Osteoblast (primary cell): ENCODE results near the gene ZNF101. TPM values are rescaled to one million over a fixed set of nuclear protein-coding genes. Genes with fewer than 3 reads are reported as not detected.
A peak's percentile ranks its signal among the peaks of the same experiment; 100 is the strongest.

Source experiments
- DNase-seq: peaks from one replicate; pipeline ENCODE4 v3.0.0; 2011; ENCODE audit warnings: low spot score, mixed read lengths; ENCODE audit not compliant: insufficient read length; ENCODE audit errors: missing footprints
- H2AFZ ChIP-seq: 2 replicates; pipeline ENCODE4 v1.6.0; 2011; ENCODE audit warnings: mild to moderate bottlenecking, low read length
- H3K27ac ChIP-seq: 2 replicates; pipeline ENCODE4 v1.5.1; 2011; ENCODE audit warnings: mild to moderate bottlenecking, low read depth, low read length, moderate library complexity
- H3K27me3 ChIP-seq: 2 replicates; pipeline ENCODE4 v1.6.0; 2012; ENCODE audit warnings: mild to moderate bottlenecking, control low read depth, inconsistent platforms, low read length, moderate library complexity; ENCODE audit not compliant: insufficient read depth
- H3K36me3 ChIP-seq: 2 replicates; pipeline ENCODE4 v1.5.1; 2011; ENCODE audit warnings: mild to moderate bottlenecking, low read length, control low read depth, moderate library complexity; ENCODE audit not compliant: insufficient read depth
- H3K4me1 ChIP-seq: 2 replicates; pipeline ENCODE4 v1.5.1; 2011; ENCODE audit warnings: mild to moderate bottlenecking, low read length, control low read depth, moderate library complexity; ENCODE audit not compliant: insufficient read depth
- H3K4me2 ChIP-seq: 2 replicates; pipeline ENCODE4 v1.6.0; 2011; ENCODE audit warnings: mild to moderate bottlenecking, low read length; ENCODE audit not compliant: insufficient read depth
- H3K4me3 ChIP-seq: fragments of 200-600 bp; sonication (generic); 3 replicates; pipeline ENCODE4 v1.5.1; 2012; ENCODE audit warnings: mild to moderate bottlenecking, low read length, inconsistent platforms; ENCODE audit not compliant: insufficient read depth
- H3K79me2 ChIP-seq: 2 replicates; pipeline ENCODE4 v1.6.0; 2012; ENCODE audit warnings: mild to moderate bottlenecking, low read length, control low read depth, inconsistent platforms; ENCODE audit not compliant: insufficient read depth
- H3K9me3 ChIP-seq: 2 replicates; pipeline ENCODE4 v1.5.1; 2011; ENCODE audit warnings: low read depth, low read length, control low read depth
- H4K20me1 ChIP-seq: 2 replicates; pipeline ENCODE4 v1.6.0; 2012; ENCODE audit warnings: mild to moderate bottlenecking, low read length, control low read depth; ENCODE audit not compliant: insufficient read depth
- CTCF ChIP-seq: IDR thresholded peaks from 2 replicates; pipeline ENCODE4 v1.5.1; 2011; ENCODE audit warnings: mild to moderate bottlenecking, low read depth, low read length, moderate library complexity; ENCODE audit errors: extremely low read depth
- total RNA-seq: library from RNA; depleted of rRNA; stranded (reverse); fragments of >200 nt; gene quantifications from 2 replicates; pipeline ENCODE4 v1.2.3, GENCODE V29; 2012

The ZNF101 gene
- total RNA-seq, 1 donor, result 7.2 TPM

GRCh38 chr19:19643158-19644053, 25.2 kb upstream of the ZNF101 start, which contains the start of gene GMIP:
Gene GMIP, minus strand, starts transcription at chr19:19643657. Its CDS starts 128 bp downstream, at chr19:19643529.
- Histone ChIP-seq H3K4me2 (peak within 1 kb of the TSS; percentile 86), H3K4me1 (peaks cover 8% of the 10 kb centered on the region), H4K20me1 (no peaks in the 10 kb centered on the region), H3K9me3 (no peaks in the 10 kb centered on the region), H3K27ac (peak within 1 kb of the TSS; percentile 45), H3K36me3 (peaks cover 34% of the 10 kb centered on the region), H3K79me2 (peaks cover 8% of the 10 kb centered on the region), H3K27me3 (no peaks in the 10 kb centered on the region), H3K4me3 (peak within 1 kb of the TSS; percentile 97), H2AFZ (peak within 1 kb of the TSS; percentile 89)
- TF ChIP-seq CTCF, result peak; percentile 86
- DNase-seq, result peak; percentile 99

- H3K4me2 ChIP-seq, result peak overlapping the region; percentile 86
- peak overlapping the region; percentile 97 for H3K4me3 ChIP-seq
- H3K36me3 ChIP-seq, result peaks cover 34% of the 10 kb centered on the region
- H3K27me3 ChIP-seq, result no peaks in the 10 kb centered on the region
- no peak for TF ChIP-seq CTCF
- no peak overlapping the region for H2AFZ ChIP-seq
- H3K79me2 ChIP-seq, result peaks cover 8% of the 10 kb centered on the region
- H3K9me3 ChIP-seq, result no peaks in the 10 kb centered on the region
- H4K20me1 ChIP-seq, result no peaks in the 10 kb centered on the region
- no peak overlapping the region for H3K27ac ChIP-seq
- no peak for DNase-seq
- H3K4me1 ChIP-seq, result peaks cover 8% of the 10 kb centered on the region
These were observed 24.6 kb upstream of the ZNF101 start for GRCh38 chr19:19644054-19644388.

- no peak for DNase-seq
- Histone ChIP-seq H3K27me3 (no peaks in the 10 kb centered on the region), H3K4me1 (peaks cover 8% of the 10 kb centered on the region), H4K20me1 (no peaks in the 10 kb centered on the region), H3K36me3 (peaks cover 39% of the 10 kb centered on the region), H3K79me2 (peaks cover 8% of the 10 kb centered on the region), H3K4me3 (no peak overlapping the region), H3K27ac (no peak overlapping the region), H2AFZ (no peak overlapping the region), H3K9me3 (no peaks in the 10 kb centered on the region), H3K4me2 (no peak overlapping the region)
- no peak for TF ChIP-seq CTCF
These were observed 23.3 kb upstream of the ZNF101 start for GRCh38 chr19:19645233-19645870.
